Measurements from ENCODE around the gene COL20A1.

COL20A1 gene

DNA sequence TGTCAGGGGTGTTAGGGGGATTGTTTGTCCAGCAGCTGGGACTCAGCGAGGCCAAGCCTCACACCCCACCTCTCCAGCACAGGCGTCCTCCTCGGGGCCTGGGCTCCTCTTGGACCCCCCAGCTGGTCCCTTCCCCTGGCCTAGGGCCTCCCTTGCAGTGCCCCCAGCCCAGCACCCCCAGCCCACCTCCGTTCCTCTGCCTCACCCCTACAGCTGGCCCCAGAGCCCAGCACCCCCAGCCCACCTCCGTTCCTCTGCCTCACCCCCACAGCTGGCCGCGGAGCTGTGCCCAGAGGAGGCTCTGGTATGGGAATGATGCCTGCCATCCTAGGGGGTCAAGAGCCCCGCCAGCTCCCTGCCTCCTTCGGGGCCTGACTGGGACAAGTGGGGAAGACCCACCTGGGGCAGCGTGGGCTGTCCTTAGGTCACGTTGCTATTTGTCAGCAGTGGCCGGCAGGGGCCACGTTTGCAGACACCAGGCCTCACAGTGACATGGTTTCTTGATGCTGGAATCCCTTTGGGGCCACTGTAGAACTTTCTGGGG lies 7.9 kb upstream of the COL20A1 start:
- H3K4me3 ChIP-seq (ENCODE audit: low read depth, low read length) = no peak overlapping the region
- CTCF ChIA-PET = interaction anchor here (1.3 to 2.0 kb wide), 5 partner anchors 9 to 61 kb away, joined by 4 to 9 read pairs (median 4); partner anchors contain the start of gene ARFGAP1
- DNase-seq (ENCODE audit: low read depth, low spot score) = no peak

GRCh38 chr20:63285636-63286615 lies 7.1 kb upstream of the COL20A1 start:
- CTCF ChIA-PET = interaction anchor here (1.7 to 10.3 kb wide), 6 partner anchors 10 to 62 kb away, joined by 4 to 92 read pairs (median 6); partner anchors contain the start of gene ARFGAP1
- DNase-seq (ENCODE audit: low read depth, low spot score) = no peak
- H3K4me3 ChIP-seq (ENCODE audit: low read depth, low read length) = no peak overlapping the region
- POLR2A ChIA-PET = interaction anchor here (0.9 to 1.4 kb wide), 3 partner anchors 8 to 63 kb away, joined by 4 to 5 read pairs (median 4); partner anchors contain the start of gene ARFGAP1
- TF ChIP-seq CTCF (IDR thresholded peaks at IDR 0.05; ENCODE audit: insufficient read depth, low read length, missing control alignments) = no peak

More for the DNA sequence above, 7.9 kb upstream of the COL20A1 start:
- POLR2A ChIA-PET = interaction anchor here (0.9 to 1.4 kb wide), 2 partner anchors 13 to 62 kb away, joined by 4 read pairs; partner anchors contain the start of gene ARFGAP1
- no peak for TF ChIP-seq CTCF (IDR thresholded peaks at IDR 0.05; ENCODE audit: insufficient read depth, low read length, missing control alignments)

DNA sequence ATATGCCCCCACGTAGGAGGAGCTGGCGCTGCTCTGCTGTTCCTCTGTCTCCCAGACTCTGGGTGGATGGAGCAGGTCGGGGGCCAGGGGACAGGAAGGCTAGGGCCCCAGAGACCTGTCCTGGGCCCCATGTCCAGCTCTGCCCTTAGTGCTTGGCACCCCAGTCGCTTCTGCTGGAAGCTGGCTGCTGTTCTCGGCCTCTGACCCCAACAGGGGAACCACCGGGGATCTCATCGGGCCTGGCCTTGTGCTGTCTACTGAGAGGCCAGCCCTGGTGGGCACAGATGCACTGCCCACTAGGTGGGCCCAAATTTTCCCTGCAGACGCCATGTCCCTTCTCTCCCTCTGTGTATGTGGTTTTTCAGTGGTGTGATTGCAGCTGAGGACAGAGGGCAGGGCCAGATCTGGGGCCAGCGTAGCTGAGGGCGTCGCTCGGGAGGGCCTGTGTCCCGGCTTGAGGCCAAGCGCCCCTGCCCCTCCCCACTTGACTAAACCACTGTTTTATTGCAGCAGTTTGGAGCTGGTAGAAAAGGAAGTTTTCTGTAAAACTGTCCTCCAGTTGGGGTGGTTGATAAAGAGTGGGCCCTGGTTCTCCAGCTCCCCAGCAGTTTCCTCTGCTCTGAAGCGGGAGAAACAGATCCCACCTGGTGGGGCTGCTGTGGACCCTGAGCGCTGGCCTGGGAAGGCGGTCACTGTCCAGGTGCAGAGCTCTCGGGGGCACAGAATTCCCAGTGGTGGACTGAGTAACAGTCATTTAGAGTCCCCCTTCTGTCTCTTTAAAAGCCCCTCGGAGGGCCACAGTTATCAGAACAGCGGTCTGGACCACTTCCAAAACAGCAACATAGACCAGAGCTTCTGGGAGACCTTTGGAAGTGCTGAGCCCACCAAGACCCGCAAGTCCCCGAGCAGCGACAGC lies 5.9 kb upstream of the COL20A1 start:
- DNase-seq (ENCODE audit: low read depth, low spot score) = no peak
- ChIA-PET CTCF (interaction anchor here (1.0 to 10.3 kb wide), 3 partner anchors 10 to 63 kb away, joined by 4 to 92 read pairs (median 8); no protein-coding TSS in a partner anchor), POLR2A (interaction anchor here (0.6 to 1.4 kb wide), 3 partner anchors 10 to 15 kb away, joined by 3 to 5 read pairs (median 4); partner anchors contain the start of gene ARFGAP1)
- TF ChIP-seq CTCF (IDR thresholded peaks at IDR 0.05; ENCODE audit: insufficient read depth, low read length, missing control alignments) = no peak
- H3K4me3 ChIP-seq (ENCODE audit: low read depth, low read length) = no peak overlapping the region

DNA sequence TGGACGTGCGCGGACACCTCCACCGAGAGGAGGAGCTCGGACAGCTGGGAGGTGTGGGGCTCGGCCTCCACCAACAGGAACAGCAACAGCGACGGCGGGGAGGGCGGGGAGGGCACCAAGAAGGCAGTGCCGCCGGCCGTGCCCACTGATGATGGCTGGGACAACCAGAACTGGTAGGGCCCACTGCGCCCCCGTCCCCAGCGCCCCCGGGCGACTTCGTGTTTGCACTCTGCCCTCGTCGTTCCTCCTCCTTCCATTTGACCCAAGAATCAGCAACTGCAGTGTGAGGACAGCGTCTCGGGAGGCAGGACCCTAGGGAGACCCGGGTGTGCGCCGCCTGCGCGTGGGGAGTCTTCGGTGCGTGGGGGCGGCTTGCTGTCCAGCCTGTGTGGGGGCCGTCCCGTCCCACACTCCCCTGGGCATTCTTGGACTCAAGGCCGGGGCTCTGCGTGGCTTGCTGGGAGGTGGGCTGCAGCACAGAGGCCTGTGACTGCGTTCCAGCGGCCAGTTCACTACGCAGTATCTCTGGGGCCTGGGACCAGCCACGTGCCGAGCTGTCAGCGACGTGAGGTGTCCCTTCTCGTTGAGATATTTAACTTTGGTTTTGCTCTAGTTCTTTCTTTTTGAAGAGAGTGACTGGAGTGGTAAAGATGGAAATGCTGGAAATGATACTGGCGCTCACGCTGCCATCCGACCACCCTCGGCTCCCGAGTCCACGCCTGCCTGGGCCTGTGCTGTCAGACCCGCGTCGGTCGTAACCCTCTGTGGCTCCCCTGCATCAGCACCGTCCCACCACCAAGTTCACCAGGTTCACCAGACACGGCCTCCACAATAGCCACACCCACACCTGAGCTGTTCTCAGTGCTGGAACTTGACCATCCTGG lies 5.0 kb upstream of the COL20A1 start:
- POLR2A ChIA-PET = interaction anchor here (0.7 to 1.4 kb wide), 2 partner anchors 15 to 16 kb away, joined by 3 to 4 read pairs; partner anchors contain the start of gene ARFGAP1
- CTCF ChIA-PET = interaction anchor here (0.8 to 10.3 kb wide), 4 partner anchors 9 to 64 kb away, joined by 3 to 92 read pairs (median 6); no protein-coding TSS in a partner anchor
- no peak for TF ChIP-seq CTCF (IDR thresholded peaks at IDR 0.05; ENCODE audit: insufficient read depth, low read length, missing control alignments)
- DNase-seq (ENCODE audit: low read depth, low spot score) = no peak
- H3K4me3 ChIP-seq (ENCODE audit: low read depth, low read length) = no peak overlapping the region
